Neural progenitor cell (in vitro differentiated cells): Measurements from ENCODE around the gene WDR12.

Experiments used
- CTCF ChIP-seq: fragments of 200-600 bp; sonication (generic); IDR thresholded peaks from 2 replicates; pipeline ENCODE4 v1.5.1; 2017; ENCODE audit warnings: antibody characterized with exemption, mild to moderate bottlenecking
- EZH2 ChIP-seq: fragments of 200-600 bp; sonication (generic); IDR thresholded peaks from 2 replicates; pipeline ENCODE4 v1.6.1; 2017; ENCODE audit warnings: antibody characterized with exemption, mild to moderate bottlenecking, moderate library complexity
- EZH2phosphoT487 ChIP-seq: fragments of 200-600 bp; sonication (generic); IDR thresholded peaks from 2 replicates; pipeline ENCODE4 v1.6.1; 2017; ENCODE audit warnings: antibody characterized with exemption

DNA sequence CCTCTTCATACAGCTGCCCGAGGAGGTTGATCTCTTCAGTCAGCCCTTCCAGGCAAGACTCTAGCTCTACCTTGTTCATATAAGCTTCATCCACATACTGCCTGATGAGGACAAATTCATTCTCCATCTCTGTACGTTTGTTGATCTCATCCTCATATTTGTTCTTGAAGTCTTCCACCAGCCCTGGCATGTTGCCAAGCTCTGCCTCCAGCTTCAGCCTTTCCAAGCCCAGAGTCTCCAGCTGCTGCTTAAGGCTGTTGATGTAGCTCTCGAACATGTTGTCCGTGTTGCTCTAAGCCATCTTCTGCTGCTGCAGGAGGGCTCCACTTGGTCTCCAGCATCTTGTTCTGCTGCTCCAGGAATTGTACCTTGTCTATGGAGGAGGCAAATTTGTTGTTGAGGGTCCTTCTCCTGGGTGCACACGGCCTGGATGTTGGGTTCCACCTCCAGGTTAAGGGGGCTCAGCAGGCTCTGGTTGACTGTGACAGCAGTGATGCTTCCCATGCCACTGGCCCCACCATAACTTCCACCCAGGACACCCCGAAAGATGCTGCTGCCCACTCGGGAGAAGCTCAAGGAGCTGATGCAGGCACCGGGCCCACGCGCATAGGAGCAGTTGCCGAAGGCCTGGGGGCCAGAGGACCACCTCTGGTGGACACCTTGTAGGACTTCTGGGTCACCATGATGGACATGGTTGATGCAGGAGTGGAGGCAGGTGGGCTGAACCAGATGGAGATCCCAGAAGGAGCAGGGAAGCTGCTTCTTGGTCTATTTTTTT is 70.2 kb downstream of the WDR12 start:
- no peak for TF ChIP-seq EZH2phosphoT487
- TF ChIP-seq CTCF: no peak
- TF ChIP-seq EZH2: no peak
